ENCODE results near the gene LIN7B. TPM values are rescaled to one million over a fixed set of nuclear protein-coding genes. Genes with fewer than 3 reads are reported as not detected.

The LIN7B gene
- total RNA-seq, 2 donors from 2014 or later, result 9.5 to 14.9 TPM

GRCh38 chr19:49160450-49161189 lies 46.5 kb downstream of the LIN7B start:
- no peak for DNase-seq
- H3K4me1 ChIP-seq (ENCODE audit: control insufficient read depth, insufficient read depth, low read length), result no peaks in the 10 kb centered on the region
- no peak overlapping the region for H3K4me3 ChIP-seq (ENCODE audit: low read length)
- Mint-ChIP-seq H3K9me3 (no peaks in the 10 kb centered on the region), H3K36me3 (ENCODE audit: low read depth) (peaks cover 2% of the 10 kb centered on the region), H3K27me3 (ENCODE audit: insufficient read depth) (peaks cover 27% of the 10 kb centered on the region), H3K27ac (no peak overlapping the region), H3K4me1 (peaks cover 9% of the 10 kb centered on the region), H3K4me3 (no peak overlapping the region)
- 93 to 94% methylated on average over 8 to 13 of the region's 13 CpGs for WGBS, 2 experiments (ENCODE audit: insufficient coverage in 1 of 2, insufficient read length in 1 of 2)
- TF ChIP-seq CTCF (conservative IDR thresholded peaks at IDR 0.05), result no peak
- no peak overlapping the region for H3K9ac ChIP-seq (ENCODE audit: extremely low read depth, low read length, poor library complexity, severe bottlenecking)
- no peaks in the 10 kb centered on the region for H3K36me3 ChIP-seq (ENCODE audit: control insufficient read depth, insufficient read depth, low read length)
- H3K9me3 ChIP-seq (ENCODE audit: control insufficient read depth, low read length), result no peaks in the 10 kb centered on the region
- H3K27ac ChIP-seq (ENCODE audit: low read depth, low read length), result no peak overlapping the region
- H3K27me3 ChIP-seq (ENCODE audit: control insufficient read depth, insufficient read depth, low read length, poor library complexity, severe bottlenecking), result no peaks in the 10 kb centered on the region

GRCh38 chr19:49161987-49162386 lies 47.8 kb downstream of the LIN7B start:
- no peaks in the 10 kb centered on the region for H3K9me3 ChIP-seq (ENCODE audit: control insufficient read depth, low read length)
- H3K27ac ChIP-seq (ENCODE audit: low read depth, low read length), result no peak overlapping the region
- WGBS, 2 experiments (ENCODE audit: insufficient coverage in 1 of 2, insufficient read length in 1 of 2), result 86 to 92% methylated on average over 4 of the region's 4 CpGs
- no peaks in the 10 kb centered on the region for H3K4me1 ChIP-seq (ENCODE audit: control insufficient read depth, insufficient read depth, low read length)
- peaks cover 22% of the 10 kb centered on the region for H3K27me3 Mint-ChIP-seq (ENCODE audit: insufficient read depth)
- no peak overlapping the region for H3K4me3 Mint-ChIP-seq
- TF ChIP-seq CTCF (conservative IDR thresholded peaks at IDR 0.05), result no peak
- no peak overlapping the region for H3K4me3 ChIP-seq (ENCODE audit: low read length)
- peaks cover 2% of the 10 kb centered on the region for H3K36me3 Mint-ChIP-seq (ENCODE audit: low read depth)
- no peaks in the 10 kb centered on the region for H3K27me3 ChIP-seq (ENCODE audit: control insufficient read depth, insufficient read depth, low read length, poor library complexity, severe bottlenecking)
- H3K36me3 ChIP-seq (ENCODE audit: control insufficient read depth, insufficient read depth, low read length), result no peaks in the 10 kb centered on the region
- H3K9ac ChIP-seq (ENCODE audit: extremely low read depth, low read length, poor library complexity, severe bottlenecking), result no peak overlapping the region
- no peaks in the 10 kb centered on the region for H3K9me3 Mint-ChIP-seq
- H3K4me1 Mint-ChIP-seq, result peaks cover 4% of the 10 kb centered on the region
- H3K27ac Mint-ChIP-seq, result no peak overlapping the region
- DNase-seq, result no peak

GRCh38 chr19:49165111-49165750 lies 51.1 kb downstream of the LIN7B start:
- H3K36me3 ChIP-seq (ENCODE audit: control insufficient read depth, insufficient read depth, low read length), result no peaks in the 10 kb centered on the region
- Mint-ChIP-seq H3K27me3 (ENCODE audit: insufficient read depth) (peaks cover 8% of the 10 kb centered on the region), H3K4me3 (no peak overlapping the region), H3K27ac (no peak overlapping the region), H3K36me3 (ENCODE audit: low read depth) (peaks cover 3% of the 10 kb centered on the region), H3K4me1 (no peaks in the 10 kb centered on the region), H3K9me3 (no peaks in the 10 kb centered on the region)
- no peaks in the 10 kb centered on the region for H3K4me1 ChIP-seq (ENCODE audit: control insufficient read depth, insufficient read depth, low read length)
- H3K27ac ChIP-seq (ENCODE audit: low read depth, low read length), result no peak overlapping the region
- WGBS, 2 experiments (ENCODE audit: insufficient coverage in 1 of 2, insufficient read length in 1 of 2), result 88 to 90% methylated on average over 21 to 24 of the region's 24 CpGs
- TF ChIP-seq CTCF (conservative IDR thresholded peaks at IDR 0.05), result no peak
- no peak overlapping the region for H3K9ac ChIP-seq (ENCODE audit: extremely low read depth, low read length, poor library complexity, severe bottlenecking)
- no peaks in the 10 kb centered on the region for H3K9me3 ChIP-seq (ENCODE audit: control insufficient read depth, low read length)
- no peak overlapping the region for H3K4me3 ChIP-seq (ENCODE audit: low read length)
- no peaks in the 10 kb centered on the region for H3K27me3 ChIP-seq (ENCODE audit: control insufficient read depth, insufficient read depth, low read length, poor library complexity, severe bottlenecking)
- DNase-seq, result no peak
